Astrocyte (in vitro differentiated cells and primary cell): ENCODE results near the gene TMEM132C. TPM values are rescaled to one million over a fixed set of nuclear protein-coding genes. Genes with fewer than 3 reads are reported as not detected.

Experiments used
- DNase-seq: peaks from one replicate; pipeline ENCODE4 v3.0.0-alpha.2; 2010; ENCODE audit warnings: low read depth
- FAIRE-seq: peaks from 2 replicates; lab custom pipeline; 2011; peaks lifted over from hg19 to GRCh38; lab: Jason Lieb, UNC
- H2AFZ ChIP-seq: 2 replicates; pipeline ENCODE4 v1.6.0; 2012; ENCODE audit warnings: low read depth, low read length, inconsistent platforms
- H3K27ac ChIP-seq: 2 replicates; pipeline ENCODE4 v1.5.1; 2011; ENCODE audit warnings: low read depth, low read length, inconsistent platforms
- H3K27me3 ChIP-seq: 2 replicates; pipeline ENCODE4 v1.6.0; 2011; ENCODE audit warnings: low read length, inconsistent platforms; ENCODE audit not compliant: insufficient read depth
- H3K36me3 ChIP-seq: 2 replicates; pipeline ENCODE4 v1.5.1; 2011; ENCODE audit warnings: low read length, inconsistent platforms; ENCODE audit not compliant: insufficient read depth
- H3K4me1 ChIP-seq: 2 replicates; pipeline ENCODE4 v1.5.1; 2011; ENCODE audit warnings: low read length, inconsistent platforms; ENCODE audit not compliant: insufficient read depth
- H3K4me2 ChIP-seq: 2 replicates; pipeline ENCODE4 v1.6.0; 2012; ENCODE audit warnings: low read length, inconsistent platforms
- H3K4me3 ChIP-seq: 2 replicates; pipeline ENCODE4 v1.5.1; 2011; ENCODE audit warnings: low read depth, mild to moderate bottlenecking, low read length, inconsistent platforms; ENCODE audit not compliant: insufficient read depth
- H3K79me2 ChIP-seq: 2 replicates; pipeline ENCODE4 v1.6.0; 2012; ENCODE audit warnings: mild to moderate bottlenecking, low read length, inconsistent platforms; ENCODE audit not compliant: insufficient read depth
- H3K9ac ChIP-seq: 2 replicates; pipeline ENCODE4 v1.6.0; 2012; ENCODE audit warnings: mild to moderate bottlenecking, low read length, inconsistent platforms
- H3K9me3 ChIP-seq: 2 replicates; pipeline ENCODE4 v1.5.1; 2012; ENCODE audit warnings: low read depth, mild to moderate bottlenecking, low read length, inconsistent platforms; ENCODE audit not compliant: insufficient read depth
- H4K20me1 ChIP-seq: 2 replicates; pipeline ENCODE4 v1.6.0; 2012; ENCODE audit warnings: low read length, inconsistent platforms; ENCODE audit not compliant: insufficient read depth
- H3K27ac Mint-ChIP-seq: one replicate; pipeline ENCODE4 v1.8.0; 2021; ENCODE audit warnings: mild to moderate bottlenecking, mixed read lengths; ENCODE audit not compliant: unreplicated experiment
- H3K27me3 Mint-ChIP-seq: one replicate; pipeline ENCODE4 v1.8.0; 2021; ENCODE audit warnings: low read depth, mixed read lengths; ENCODE audit not compliant: unreplicated experiment
- H3K36me3 Mint-ChIP-seq: one replicate; pipeline ENCODE4 v1.8.0; 2021; ENCODE audit warnings: low read depth, mixed read lengths; ENCODE audit not compliant: unreplicated experiment
- H3K4me1 Mint-ChIP-seq: one replicate; pipeline ENCODE4 v1.8.0; 2021; ENCODE audit warnings: low read depth, mixed read lengths; ENCODE audit not compliant: unreplicated experiment
- H3K4me3 Mint-ChIP-seq: one replicate; pipeline ENCODE4 v1.8.0; 2021; ENCODE audit warnings: mild to moderate bottlenecking, moderate library complexity, mixed read lengths; ENCODE audit not compliant: unreplicated experiment
- H3K9me3 Mint-ChIP-seq: one replicate; pipeline ENCODE4 v1.8.0; 2021; ENCODE audit warnings: mild to moderate bottlenecking, mixed read lengths; ENCODE audit not compliant: unreplicated experiment
- EZH2 ChIP-seq: IDR thresholded peaks from 2 replicates; pipeline ENCODE4 v1.6.1; 2012; ENCODE audit warnings: mild to moderate bottlenecking, low read length, inconsistent platforms; ENCODE audit not compliant: insufficient read depth
- total RNA-seq: library from RNA; stranded (reverse); gene quantifications from 2 replicates; pipeline ENCODE4 v1.2.1, GENCODE V29; 2021
- TF ChIP-seq, protein P1 (sequence below): IDR thresholded peaks from 2 replicates; pipeline ENCODE4 v1.5.1; 2011; ENCODE audit warnings: low read depth, mild to moderate bottlenecking, inconsistent platforms, low read length, moderate library complexity; ENCODE audit not compliant: insufficient read depth

Gene TMEM132C
- total RNA-seq, 1 donor from 2014 or later: not detected

DNA sequence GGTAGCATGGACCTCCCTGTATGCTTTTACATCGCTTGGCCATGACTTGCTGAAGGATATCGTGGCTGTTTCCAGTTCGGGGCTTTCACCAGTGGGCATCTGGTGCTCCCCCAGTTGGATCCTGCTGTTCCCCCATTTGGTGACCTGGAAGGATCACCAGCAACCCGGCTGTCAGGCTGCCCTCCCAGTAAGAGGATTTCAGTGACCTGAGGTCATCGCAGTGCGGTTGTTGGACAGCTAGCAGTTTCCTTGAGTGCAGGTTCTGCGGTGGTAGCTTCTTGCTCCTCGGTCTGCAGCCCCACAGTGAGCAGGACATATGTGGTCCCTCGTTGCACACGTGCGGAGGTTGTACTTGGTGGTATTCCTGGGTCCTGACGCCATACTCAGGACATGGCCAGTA is 58.7 kb downstream of the TMEM132C start:
- Mint-ChIP-seq H3K27ac (no peak overlapping the region), H3K4me1 (no peaks in the 10 kb centered on the region), H3K9me3 (peaks cover 5% of the 10 kb centered on the region), H3K4me3 (no peak overlapping the region), H3K27me3 (no peaks in the 10 kb centered on the region), H3K36me3 (no peaks in the 10 kb centered on the region)
- Histone ChIP-seq H3K79me2 (no peaks in the 10 kb centered on the region), H3K4me3 (no peak overlapping the region), H3K4me2 (no peak overlapping the region), H2AFZ (no peak overlapping the region), H3K4me1 (no peaks in the 10 kb centered on the region), H3K36me3 (no peaks in the 10 kb centered on the region), H4K20me1 (no peaks in the 10 kb centered on the region), H3K9me3 (peaks cover 9% of the 10 kb centered on the region), H3K27ac (no peak overlapping the region), H3K27me3 (no peaks in the 10 kb centered on the region), H3K9ac (no peak overlapping the region)
- FAIRE-seq (no peak), DNase-seq (no peak)
- TF ChIP-seq, protein P1, sequence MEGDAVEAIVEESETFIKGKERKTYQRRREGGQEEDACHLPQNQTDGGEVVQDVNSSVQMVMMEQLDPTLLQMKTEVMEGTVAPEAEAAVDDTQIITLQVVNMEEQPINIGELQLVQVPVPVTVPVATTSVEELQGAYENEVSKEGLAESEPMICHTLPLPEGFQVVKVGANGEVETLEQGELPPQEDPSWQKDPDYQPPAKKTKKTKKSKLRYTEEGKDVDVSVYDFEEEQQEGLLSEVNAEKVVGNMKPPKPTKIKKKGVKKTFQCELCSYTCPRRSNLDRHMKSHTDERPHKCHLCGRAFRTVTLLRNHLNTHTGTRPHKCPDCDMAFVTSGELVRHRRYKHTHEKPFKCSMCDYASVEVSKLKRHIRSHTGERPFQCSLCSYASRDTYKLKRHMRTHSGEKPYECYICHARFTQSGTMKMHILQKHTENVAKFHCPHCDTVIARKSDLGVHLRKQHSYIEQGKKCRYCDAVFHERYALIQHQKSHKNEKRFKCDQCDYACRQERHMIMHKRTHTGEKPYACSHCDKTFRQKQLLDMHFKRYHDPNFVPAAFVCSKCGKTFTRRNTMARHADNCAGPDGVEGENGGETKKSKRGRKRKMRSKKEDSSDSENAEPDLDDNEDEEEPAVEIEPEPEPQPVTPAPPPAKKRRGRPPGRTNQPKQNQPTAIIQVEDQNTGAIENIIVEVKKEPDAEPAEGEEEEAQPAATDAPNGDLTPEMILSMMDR: no peak
- TF ChIP-seq EZH2: no peak

- TF ChIP-seq, protein P1: no peak
- TF ChIP-seq EZH2: no peak
- Histone ChIP-seq H2AFZ (no peak overlapping the region), H3K4me1 (no peaks in the 10 kb centered on the region), H3K9me3 (peaks cover 9% of the 10 kb centered on the region), H3K9ac (no peak overlapping the region), H3K36me3 (no peaks in the 10 kb centered on the region), H3K4me2 (no peak overlapping the region), H3K27ac (no peak overlapping the region), H3K27me3 (no peaks in the 10 kb centered on the region), H4K20me1 (no peaks in the 10 kb centered on the region), H3K4me3 (no peak overlapping the region), H3K79me2 (no peaks in the 10 kb centered on the region)
- Mint-ChIP-seq H3K9me3 (peaks cover 5% of the 10 kb centered on the region), H3K4me3 (no peak overlapping the region), H3K36me3 (no peaks in the 10 kb centered on the region), H3K4me1 (no peaks in the 10 kb centered on the region), H3K27ac (no peak overlapping the region), H3K27me3 (no peaks in the 10 kb centered on the region)
- DNase-seq (no peak), FAIRE-seq (no peak)
These were observed 59.4 kb downstream of the TMEM132C start for GRCh38 chr12:128326406-128326805.

GRCh38 chr12:128328961-128329360 is 62.0 kb downstream of the TMEM132C start:
- Histone ChIP-seq H3K9me3 (peaks cover 11% of the 10 kb centered on the region), H4K20me1 (no peaks in the 10 kb centered on the region), H3K9ac (no peak overlapping the region), H3K36me3 (no peaks in the 10 kb centered on the region), H3K79me2 (no peaks in the 10 kb centered on the region), H3K4me1 (no peaks in the 10 kb centered on the region), H3K4me3 (no peak overlapping the region), H3K27me3 (no peaks in the 10 kb centered on the region), H2AFZ (no peak overlapping the region), H3K4me2 (no peak overlapping the region), H3K27ac (no peak overlapping the region)
- peaks cover 5% of the 10 kb centered on the region for H3K9me3 Mint-ChIP-seq
- no peaks in the 10 kb centered on the region for H3K4me1 Mint-ChIP-seq
- no peak for FAIRE-seq
- no peak for DNase-seq
- H3K4me3 Mint-ChIP-seq: no peak overlapping the region
- no peaks in the 10 kb centered on the region for H3K27me3 Mint-ChIP-seq
- no peak overlapping the region for H3K27ac Mint-ChIP-seq
- H3K36me3 Mint-ChIP-seq: no peaks in the 10 kb centered on the region
- TF ChIP-seq, protein P1: no peak
- no peak for TF ChIP-seq EZH2
